Urothelium cell line (cell line): ENCODE measurements around the gene EXOC4.

Source experiments
- DNase-seq: peaks from one replicate; pipeline ENCODE4 v3.0.0; 2011; ENCODE audit warnings: low spot score, mixed read lengths
- FAIRE-seq: peaks from 2 replicates; lab custom pipeline; 2011; peaks lifted over from hg19 to GRCh38; lab: Jason Lieb, UNC

Gene EXOC4

GRCh38 chr7:134041477-134041876 lies 788.6 kb downstream of the EXOC4 start:
- DNase-seq (no peak), FAIRE-seq (no peak)

DNA sequence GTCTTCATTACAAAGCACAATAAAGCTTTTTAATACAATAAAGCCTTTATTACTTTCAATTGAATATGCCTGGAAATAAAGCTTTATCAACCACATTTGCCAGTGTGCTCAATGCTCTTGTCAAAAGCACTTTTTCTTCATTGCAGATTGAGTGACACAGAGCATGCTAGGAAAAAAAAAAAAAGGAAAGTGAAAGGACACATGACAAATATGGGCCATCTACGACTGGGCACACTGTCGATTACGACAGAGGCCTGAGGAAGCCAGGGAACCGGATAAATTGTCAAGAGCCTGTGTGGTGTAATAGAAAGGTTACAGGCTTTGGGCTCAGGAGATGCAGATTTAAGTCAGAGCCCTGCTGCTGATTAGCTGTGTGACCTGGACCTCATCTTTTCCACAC lies 789.4 kb downstream of the EXOC4 start:
- FAIRE-seq (no peak), DNase-seq (no peak)

DNA sequence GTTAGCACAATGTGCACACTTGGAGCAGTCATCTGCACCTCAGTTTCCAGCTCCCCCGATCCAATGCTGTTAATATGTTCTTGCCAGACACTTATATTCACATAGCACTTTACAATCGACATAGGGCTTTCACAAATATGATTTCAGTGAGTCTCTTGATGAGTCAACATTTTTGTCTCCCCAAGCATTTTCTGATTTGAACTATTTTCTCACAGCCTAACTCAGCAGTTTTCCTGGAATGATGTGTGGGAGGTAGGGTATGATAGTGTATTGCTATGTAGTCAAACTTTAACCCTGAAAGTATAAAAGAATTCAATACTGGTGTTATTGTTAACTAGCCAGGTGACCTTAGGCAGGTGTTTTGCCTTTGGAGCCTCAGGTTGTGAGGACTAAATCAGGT lies 791.8 kb downstream of the EXOC4 start:
- no peak for DNase-seq
- no peak for FAIRE-seq

GRCh38 chr7:134045716-134046115 lies 792.8 kb downstream of the EXOC4 start:
- FAIRE-seq: no peak
- DNase-seq: no peak

GRCh38 chr7:134046594-134047128 lies 793.8 kb downstream of the EXOC4 start:
- FAIRE-seq: no peak
- no peak for DNase-seq

GRCh38 chr7:134047675-134048074 lies 794.8 kb downstream of the EXOC4 start:
- DNase-seq (no peak), FAIRE-seq (no peak)

DNA sequence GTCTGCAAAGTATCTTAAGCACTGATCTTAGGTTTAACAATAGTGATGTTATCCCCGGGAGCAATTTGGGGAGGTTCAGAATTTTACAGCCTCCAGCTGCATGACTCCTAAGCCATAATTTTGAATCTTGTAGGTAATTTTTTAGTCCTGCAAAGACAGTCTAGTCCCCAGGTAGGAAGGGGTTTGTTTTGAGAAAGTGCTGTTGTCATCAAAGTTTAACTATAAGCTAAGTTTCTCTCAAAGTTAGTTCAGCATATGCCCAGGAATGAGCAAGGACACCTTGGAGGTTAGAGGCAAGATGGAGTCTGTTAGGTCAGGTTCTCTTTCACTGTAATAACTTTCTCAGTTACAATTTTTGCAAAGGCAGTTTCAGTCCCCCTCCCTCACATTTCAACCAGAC lies 795.3 kb downstream of the EXOC4 start:
- DNase-seq (no peak), FAIRE-seq (no peak)

GRCh38 chr7:134051020-134051419 lies 798.1 kb downstream of the EXOC4 start:
- FAIRE-seq (no peak), DNase-seq (no peak)

- no peak for DNase-seq
- FAIRE-seq: no peak
Measured at GRCh38 chr7:134056816-134057215, 803.9 kb downstream of the EXOC4 start.

DNA sequence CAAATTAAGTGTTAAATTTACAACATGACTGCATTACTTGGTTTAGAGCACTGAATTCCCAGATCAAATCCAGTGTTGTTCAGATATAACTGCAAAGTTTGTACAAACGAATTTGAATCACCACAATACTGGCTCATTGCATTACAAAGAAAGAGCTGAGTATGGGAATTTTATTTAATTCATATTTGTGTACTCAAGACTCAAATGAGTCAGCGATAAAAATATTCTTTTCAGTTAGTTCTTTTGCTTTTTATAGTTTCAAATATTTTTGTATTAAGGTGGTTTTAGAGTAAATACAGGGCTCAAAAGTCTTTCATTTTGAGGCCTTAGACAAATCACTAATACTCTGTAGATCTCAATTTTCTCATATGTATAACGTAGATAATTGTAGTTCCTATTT lies 805.6 kb downstream of the EXOC4 start:
- FAIRE-seq (no peak), DNase-seq (no peak)

DNA sequence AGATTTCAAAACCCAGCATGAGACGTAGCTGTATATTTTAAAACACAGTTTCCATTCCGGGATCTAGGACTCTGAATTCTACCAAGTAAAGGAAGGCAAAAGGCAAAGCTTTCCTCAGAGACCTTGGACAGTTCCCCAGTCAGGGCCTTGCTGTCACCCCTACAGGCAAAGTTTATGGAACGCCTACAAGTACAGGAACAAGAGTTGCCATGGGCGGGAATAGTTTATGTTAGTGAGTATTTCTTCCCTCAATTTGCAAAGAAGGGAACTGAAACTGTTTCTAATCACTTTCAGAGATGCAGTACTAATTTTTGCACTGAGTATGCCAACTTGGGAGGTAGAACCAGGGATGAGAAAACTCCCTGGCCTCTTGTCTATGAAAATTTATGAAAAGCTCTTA lies 806.1 kb downstream of the EXOC4 start:
- DNase-seq (no peak), FAIRE-seq (no peak)

- DNase-seq (no peak), FAIRE-seq (no peak)
Measured at GRCh38 chr7:134059921-134060320, 807.0 kb downstream of the EXOC4 start.

- FAIRE-seq (no peak), DNase-seq (no peak)
Measured at GRCh38 chr7:134060874-134061273, 808.0 kb downstream of the EXOC4 start.

DNA sequence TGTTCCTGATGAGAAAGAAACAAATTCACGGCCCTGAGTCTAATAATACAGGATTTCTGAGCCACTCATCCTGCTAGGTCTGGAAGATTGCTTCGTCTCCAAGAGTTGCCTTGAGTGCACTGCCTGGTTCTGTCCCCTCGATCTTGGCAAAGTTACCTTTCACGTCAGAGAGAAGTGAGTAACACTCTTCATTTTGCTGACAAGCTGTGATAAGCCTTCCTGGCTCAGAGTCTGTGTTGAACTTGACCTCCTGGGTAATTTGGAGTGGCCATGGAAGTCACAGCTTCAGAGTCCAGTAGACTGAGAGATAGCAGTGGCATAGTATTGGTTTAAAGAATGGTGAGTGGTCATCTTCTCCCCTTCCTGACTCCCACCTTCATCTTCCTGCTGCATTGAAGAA lies 809.6 kb downstream of the EXOC4 start:
- DNase-seq (no peak), FAIRE-seq (no peak)

DNA sequence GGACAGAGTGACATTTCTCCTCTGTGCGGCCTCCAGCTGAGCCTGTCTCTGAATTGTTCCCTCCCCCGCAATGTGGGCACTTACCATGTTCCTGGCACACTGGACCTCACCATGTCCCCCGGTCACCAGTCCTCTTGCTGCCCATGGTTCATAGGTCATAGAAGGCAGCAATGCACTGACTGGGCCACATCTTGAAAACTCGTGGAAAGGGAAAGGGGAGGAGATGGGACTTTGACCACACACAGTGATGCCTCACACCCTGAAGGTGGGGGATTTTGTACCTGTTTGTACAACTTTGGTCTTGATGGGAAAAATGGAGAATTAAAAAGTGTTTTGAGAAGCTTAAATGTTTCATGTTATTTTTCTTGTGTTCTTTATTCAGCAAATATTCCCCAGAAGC lies 812.5 kb downstream of the EXOC4 start:
- FAIRE-seq (no peak), DNase-seq (no peak)

GRCh38 chr7:134067164-134067563 lies 814.3 kb downstream of the EXOC4 start:
- FAIRE-seq: no peak
- DNase-seq: no peak

DNA sequence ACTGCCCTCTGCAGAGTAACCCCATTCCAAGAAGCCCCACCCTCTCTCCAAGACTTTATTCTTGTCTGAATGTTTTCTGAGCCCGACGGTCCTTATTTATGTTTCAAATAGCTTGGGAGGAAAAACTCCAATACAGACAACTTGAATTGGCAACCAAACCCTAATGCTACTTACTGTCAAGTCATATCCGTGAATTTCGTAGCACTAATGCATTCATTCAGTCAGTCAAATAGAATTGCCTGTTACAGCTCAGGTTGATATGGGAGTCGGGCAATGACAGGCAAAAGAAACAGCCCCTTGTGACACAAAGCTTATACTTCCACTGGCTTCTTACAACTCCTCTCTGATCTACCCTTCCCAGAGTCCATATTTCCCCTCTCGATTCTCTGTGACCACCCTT lies 815.8 kb downstream of the EXOC4 start:
- DNase-seq: no peak
- no peak for FAIRE-seq

DNA sequence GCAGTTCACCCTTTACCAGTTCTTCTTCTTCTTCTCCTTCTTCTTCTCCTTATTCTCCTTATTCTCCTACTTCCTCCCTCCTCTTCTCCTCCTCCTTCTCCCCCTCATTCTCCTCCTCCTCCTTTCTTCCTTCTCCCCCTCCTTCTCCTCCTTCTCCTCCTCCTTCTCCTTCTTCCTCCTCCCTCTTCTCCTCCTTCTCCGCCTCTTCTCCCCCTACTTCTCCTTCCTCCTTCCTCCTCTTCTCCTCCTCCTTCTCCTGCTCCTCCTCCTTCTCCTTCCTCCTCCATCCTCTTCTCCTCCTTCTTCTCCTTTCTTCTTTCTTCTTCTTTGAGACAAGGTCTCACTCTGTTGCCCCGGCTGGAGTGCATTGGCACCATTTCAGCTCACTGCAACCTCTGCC lies 816.3 kb downstream of the EXOC4 start:
- DNase-seq (no peak), FAIRE-seq (no peak)

GRCh38 chr7:134070673-134071072 lies 817.8 kb downstream of the EXOC4 start:
- DNase-seq (no peak), FAIRE-seq (no peak)

GRCh38 chr7:134071355-134072331 lies 818.8 kb downstream of the EXOC4 start:
- FAIRE-seq (no peak), DNase-seq (no peak)

GRCh38 chr7:134073276-134073675 lies 820.4 kb downstream of the EXOC4 start:
- no peak for DNase-seq
- FAIRE-seq: no peak

DNA sequence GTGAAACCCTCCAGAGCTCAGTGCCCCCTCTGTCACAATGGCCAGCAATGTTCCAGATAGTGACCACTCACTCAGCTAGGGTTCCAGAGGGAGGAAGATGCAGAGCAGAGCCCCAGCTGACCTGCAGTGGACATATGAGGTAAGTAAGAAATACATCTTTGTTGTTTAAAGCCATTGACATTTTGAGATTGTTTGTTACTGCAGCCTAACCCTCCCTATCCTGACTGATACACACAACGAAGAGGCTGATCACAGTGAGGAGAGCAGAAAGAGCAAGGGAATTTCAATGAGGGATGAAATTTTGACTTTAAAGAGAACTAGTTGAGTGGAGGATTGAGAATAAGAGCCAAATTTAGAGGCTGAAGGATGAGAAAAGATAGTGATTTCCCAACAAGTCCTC lies 822.9 kb downstream of the EXOC4 start:
- FAIRE-seq: no peak
- DNase-seq: no peak
